Right lobe of liver (tissue), 6 donors: ENCODE measurements around the gene TTL. TPM values are rescaled to one million over a fixed set of nuclear protein-coding genes. Genes with fewer than 3 reads are reported as not detected.
"Not testable (repeated sequence)": the region's sequence is repeated elsewhere in the genome, so short reads cannot be mapped to it uniquely, and the experiment has no call there.

ENCODE experiments used
- ATAC-seq, 4 donors: fragments of 200-7000 bp; cut with Tn5 transposase; one replicate each; pipeline ENCODE4 v1.9.1; 2020; ENCODE audit warnings: mild to moderate bottlenecking in 4 of 4, moderate library complexity in 4 of 4
- DNase-seq, 3 donors: peaks; one replicate each; pipeline ENCODE4 v3.0.0-alpha.2; 2020
- H3K27ac ChIP-seq, 3 donors: fragments of 200-600 bp; one replicate each; pipeline ENCODE4 v1.8.0; 2022
- H3K27me3 ChIP-seq, 2 donors: fragments of 200-600 bp; one replicate each; pipeline ENCODE4 v1.8.0; 2022
- H3K36me3 ChIP-seq, 4 donors: fragments of 200-600 bp; sonication (generic) in 1 of 4; one replicate each; pipeline versions ENCODE4 v1.5.1 to v1.8.0; 2017 to 2022; ENCODE audit warnings: control low read depth in 1 of 4
- H3K4me1 ChIP-seq, 4 donors: fragments of 200-600 bp; sonication (generic) in 1 of 4; one replicate each; pipeline versions ENCODE4 v1.5.1 to v1.8.0; 2017 to 2022; ENCODE audit warnings: control low read depth in 1 of 4
- H3K4me3 ChIP-seq, 3 donors: fragments of 200-600 bp; one replicate each; pipeline ENCODE4 v1.8.0; 2022
- H3K9me3 ChIP-seq, 4 donors: fragments of 200-600 bp; sonication (generic) in 1 of 4; one replicate each; pipeline versions ENCODE4 v1.5.1 to v1.8.0; 2017 to 2022; ENCODE audit warnings: control low read depth in 1 of 4
- CTCF ChIP-seq, 4 donors: fragments of 200-600 bp in 3 of 4; fragments of 450-650 bp in 1 of 4; IDR thresholded peaks; one replicate each; pipeline versions ENCODE4 v1.5.1 to v1.8.0; 2016 to 2022; ENCODE audit warnings: antibody characterized with exemption in 4 of 4, mild to moderate bottlenecking in 2 of 4
- POLR2A ChIP-seq: fragments of 450-650 bp; IDR thresholded peaks from one replicate; pipeline ENCODE4 v1.6.1; 2017; ENCODE audit warnings: antibody characterized with exemption, mild to moderate bottlenecking
- WGBS: methylation state at CpG from one replicate; pipeline ENCODE4 v1.1.6; 2018; ENCODE audit warnings: low coverage, low lambda C conversion rate; ENCODE audit not compliant: insufficient coverage; ENCODE audit errors: missing lambda C conversion rate; 5-methylcytosine and 5-hydroxymethylcytosine counted together
- intact Hi-C, 2 donors: fragments of 100-400 bp; cut with DNase I; formaldehyde crosslinking; loops; one replicate each; pipeline versions ENCODE4 v1.11.2 to v1.14.1; 2022
- total RNA-seq, 6 experiments: library from RNA; depleted of rRNA in 2 of 6; stranded (reverse); fragments of >200 nt in 2 of 6; fragmentation: NEBNext Ultra II Directional in 3 of 6; extraction: Animal tissue kit (Norgen Biotek cat#: 25700) in 3 of 6; gene quantifications; one replicate each; pipeline versions ENCODE4 v1.1.0 to v1.2.4, GENCODE V29; 2016 to 2023
- donor health status: DM: no; HTN: yes; CAD: no.
- donor health status: DM: no; HTN: no; CAD: no.
- donor health status: DM: no; HTN: no; CAD: no.
- donor health status: DM: no; HTN: yes; CAD: no.
- donor health status: DM: no; HTN: yes; CAD: no.

TTL gene
- total RNA-seq, 6 experiments from 2014 or later = 8.1 to 29.6 (median 15.6) TPM

GRCh38 chr2:112530728-112531127 lies 48.8 kb downstream of the TTL start:
- H3K4me3 ChIP-seq = no peak overlapping the region
- H3K4me1 ChIP-seq = no peaks in the 10 kb centered on the region
- no peaks in the 10 kb centered on the region for H3K27me3 ChIP-seq
- ATAC-seq (no peak), DNase-seq (no peak)
- intact Hi-C loops = no loop called here
- no peaks in the 10 kb centered on the region for H3K36me3 ChIP-seq
- WGBS = 100% methylated on average over 4 of the region's 4 CpGs
- no peaks in the 10 kb centered on the region for H3K9me3 ChIP-seq
- H3K27ac ChIP-seq = no peak overlapping the region
- TF ChIP-seq POLR2A (no peak), CTCF (IDR thresholded peaks at IDR 0.05) (no peak)

- no peaks in the 10 kb centered on the region for H3K4me1 ChIP-seq
- no peak overlapping the region for H3K27ac ChIP-seq
- intact Hi-C loops = no loop called here
- TF ChIP-seq CTCF (IDR thresholded peaks at IDR 0.05) = no peak
- no peak for TF ChIP-seq POLR2A
- H3K36me3 ChIP-seq = no peaks in the 10 kb centered on the region
- no peak overlapping the region for H3K4me3 ChIP-seq
- WGBS = 20% methylated on average over 1 of the region's 1 CpG
- no peak for DNase-seq
- H3K9me3 ChIP-seq = no peaks in the 10 kb centered on the region
- no peak for ATAC-seq
- H3K27me3 ChIP-seq = no peaks in the 10 kb centered on the region
Measured at GRCh38 chr2:112534826-112535225, 52.9 kb downstream of the TTL start.

DNA sequence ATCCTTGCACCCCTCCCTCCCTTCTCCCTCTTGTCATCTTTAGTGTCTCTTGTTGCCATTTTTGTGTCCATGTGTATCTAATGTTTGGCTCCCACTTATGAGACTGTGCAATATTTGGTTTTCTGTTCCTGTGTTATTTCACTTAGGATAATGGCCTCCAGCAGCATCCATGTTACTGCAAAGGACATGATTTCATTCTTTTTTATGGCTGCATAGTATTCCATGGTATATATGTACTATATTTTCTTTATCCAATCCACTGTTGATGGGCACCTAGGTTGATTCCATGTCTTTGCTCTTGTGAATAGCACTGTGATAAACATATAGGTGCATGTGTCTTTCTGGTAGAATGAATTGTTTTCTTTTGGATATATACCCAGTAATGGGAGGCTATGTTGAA lies 54.7 kb downstream of the TTL start:
- H3K27me3 ChIP-seq, intact Hi-C loops, ATAC-seq: not testable (repeated sequence)

GRCh38 chr2:112539306-112539705 lies 57.4 kb downstream of the TTL start:
- no peak overlapping the region for H3K4me3 ChIP-seq
- DNase-seq (no peak), ATAC-seq (no peak)
- H3K9me3 ChIP-seq = no peaks in the 10 kb centered on the region
- TF ChIP-seq POLR2A = no peak
- TF ChIP-seq CTCF (IDR thresholded peaks at IDR 0.05) = no peak
- H3K4me1 ChIP-seq = peaks cover 0 to 15% (median 0%) of the 10 kb centered on the region in 4 donors
- H3K36me3 ChIP-seq = no peaks in the 10 kb centered on the region
- H3K27ac ChIP-seq = no peak overlapping the region
- intact Hi-C loops = no loop called here
- H3K27me3 ChIP-seq = no peaks in the 10 kb centered on the region
- 51% methylated on average over 2 of the region's 2 CpGs for WGBS

More for the DNA sequence above, 54.7 kb downstream of the TTL start:
- not testable (repeated sequence) for H3K36me3 ChIP-seq, H3K4me3 ChIP-seq, H3K27ac ChIP-seq, DNase-seq, H3K4me1 ChIP-seq, H3K9me3 ChIP-seq

DNA sequence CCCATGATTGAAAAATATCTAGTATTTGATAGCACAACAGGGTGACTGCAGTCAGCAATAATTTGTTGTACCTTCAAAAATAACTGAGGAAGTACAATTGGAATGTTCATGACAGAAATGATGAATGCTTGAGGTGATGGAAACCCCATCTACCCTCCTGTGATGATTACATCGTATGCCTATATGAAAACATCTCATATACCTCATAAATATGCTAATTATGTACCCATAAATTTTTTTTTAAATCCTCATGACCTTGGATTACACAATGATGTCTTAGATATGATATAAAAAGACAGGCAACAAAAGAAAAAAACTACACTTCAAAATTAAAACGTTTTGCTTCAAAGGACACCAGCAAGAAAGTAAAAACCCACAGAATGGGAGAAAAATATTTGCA lies 59.0 kb downstream of the TTL start:
- Histone ChIP-seq H3K4me1 (peaks cover 0 to 15% (median 0%) of the 10 kb centered on the region in 4 donors), H3K9me3 (no peaks in the 10 kb centered on the region), H3K27me3 (no peaks in the 10 kb centered on the region), H3K4me3 (no peak overlapping the region), H3K27ac (no peak overlapping the region), H3K36me3 (no peaks in the 10 kb centered on the region)
- TF ChIP-seq POLR2A (no peak), CTCF (IDR thresholded peaks at IDR 0.05) (no peak)
- intact Hi-C loops = no loop called here
- DNase-seq (no peak), ATAC-seq (no peak)
- 44% methylated on average over 2 of the region's 2 CpGs for WGBS
